Nephron (organoid): ENCODE results near the gene NRIP3.
"Not testable (repeated sequence)": the region's sequence is repeated elsewhere in the genome, so short reads cannot be mapped to it uniquely, and the experiment has no call there.

Experiments used
- H3K27ac Mint-ChIP-seq, 3 experiments: 2 replicates each; pipeline ENCODE4 v1.8.0; 2020; ENCODE audit warnings: mixed read lengths in 3 of 3, mild to moderate bottlenecking in 2 of 3, moderate library complexity in 1 of 3
- H3K27me3 Mint-ChIP-seq: 2 replicates; pipeline ENCODE4 v1.8.0; 2021; ENCODE audit warnings: low read depth, mild to moderate bottlenecking, moderate library complexity, mixed read lengths
- H3K36me3 Mint-ChIP-seq: 2 replicates; pipeline ENCODE4 v1.8.0; 2020; ENCODE audit warnings: low read depth, mixed read lengths
- H3K4me1 Mint-ChIP-seq: 2 replicates; pipeline ENCODE4 v1.8.0; 2020; ENCODE audit warnings: mixed read lengths
- H3K4me3 Mint-ChIP-seq, 3 experiments: 2 replicates each; pipeline ENCODE4 v1.8.0; 2020; ENCODE audit warnings: mild to moderate bottlenecking in 3 of 3, mixed read lengths in 3 of 3, moderate library complexity in 2 of 3
- H3K9me3 Mint-ChIP-seq: 2 replicates; pipeline ENCODE4 v1.8.0; 2020; ENCODE audit warnings: mixed read lengths
- CTCF ChIP-seq, 3 experiments: fragments of 200-600 bp; sonication (generic); IDR thresholded peaks; one replicate each; pipeline ENCODE4 v1.5.0; 2021; ENCODE audit warnings: antibody characterized with exemption in 3 of 3; ENCODE audit not compliant: unreplicated experiment in 3 of 3

The NRIP3 gene

GRCh38 chr11:8942518-8943066, 61.2 kb downstream of the NRIP3 start, which contains the start of gene ASCL3:
Gene ASCL3, minus strand, starts transcription at chr11:8943016. Its CDS starts 4,855 bp downstream, at chr11:8938161.
- Mint-ChIP-seq H3K4me1 (peaks cover 10% of the 10 kb centered on the region), H3K4me3 (no peak within 1 kb of the TSS), H3K9me3 (no peaks in the 10 kb centered on the region), H3K27me3 (peaks cover 4% of the 10 kb centered on the region), H3K36me3 (peaks cover 8% of the 10 kb centered on the region), H3K27ac (peak within 1 kb of the TSS in 1 of 3 experiments; percentile 44)
- TF ChIP-seq CTCF (IDR thresholded peaks at IDR 0.05; ENCODE audit: unreplicated experiment in 3 of 3) = no peak

DNA sequence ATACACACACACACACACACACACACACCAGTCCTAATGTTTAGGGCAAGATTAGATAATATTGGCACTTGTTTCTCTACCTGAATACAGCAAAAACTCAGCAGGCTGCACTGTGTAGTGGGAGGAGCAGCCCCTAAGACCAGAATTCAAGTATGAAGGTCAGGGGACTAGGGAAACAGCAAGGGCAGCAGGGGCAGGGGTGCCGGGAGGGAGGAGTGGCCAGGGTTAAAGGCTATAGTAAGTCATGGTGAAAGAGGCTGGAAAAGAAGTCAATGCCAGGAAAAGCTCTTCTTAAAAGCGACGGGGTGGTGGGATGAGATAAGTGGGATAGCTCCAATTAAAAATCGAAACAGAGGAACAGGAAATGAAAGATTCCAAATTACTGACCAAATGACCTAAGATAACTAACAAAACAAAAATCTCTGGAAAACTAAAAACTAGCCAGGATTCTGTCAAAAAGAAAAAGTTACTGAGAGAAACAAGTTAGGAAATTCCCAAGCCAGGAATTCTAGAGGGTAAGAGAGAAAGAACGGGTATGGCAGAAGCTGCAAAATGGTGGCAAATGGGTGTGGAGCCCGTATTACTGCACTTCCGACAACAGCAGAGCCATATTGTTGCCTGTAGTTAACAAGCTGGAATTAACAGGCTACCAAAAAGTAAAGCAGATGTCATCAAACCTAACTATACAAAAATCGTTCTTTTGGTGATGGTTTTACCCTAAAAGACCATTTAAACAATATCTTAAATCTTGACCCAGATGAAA, 62.3 kb downstream of the NRIP3 start:
- peak overlapping the region in 1 of 3 experiments; percentile 44 for H3K27ac Mint-ChIP-seq
- H3K36me3 Mint-ChIP-seq = no peaks in the 10 kb centered on the region
- H3K9me3 Mint-ChIP-seq = no peaks in the 10 kb centered on the region
- no peak overlapping the region for H3K4me3 Mint-ChIP-seq
- H3K27me3 Mint-ChIP-seq = peaks cover 4% of the 10 kb centered on the region
- peaks cover 10% of the 10 kb centered on the region for H3K4me1 Mint-ChIP-seq
- TF ChIP-seq CTCF (IDR thresholded peaks at IDR 0.05; ENCODE audit: unreplicated experiment in 3 of 3) = no peak

GRCh38 chr11:8937659-8938058, 66.1 kb downstream of the NRIP3 start:
- Mint-ChIP-seq H3K27me3 (peaks cover 4% of the 10 kb centered on the region), H3K27ac (no peak overlapping the region), H3K4me3 (no peak overlapping the region), H3K36me3 (no peaks in the 10 kb centered on the region), H3K9me3 (no peaks in the 10 kb centered on the region), H3K4me1 (peaks cover 21% of the 10 kb centered on the region)
- no peak for TF ChIP-seq CTCF (IDR thresholded peaks at IDR 0.05; ENCODE audit: unreplicated experiment in 3 of 3)

DNA sequence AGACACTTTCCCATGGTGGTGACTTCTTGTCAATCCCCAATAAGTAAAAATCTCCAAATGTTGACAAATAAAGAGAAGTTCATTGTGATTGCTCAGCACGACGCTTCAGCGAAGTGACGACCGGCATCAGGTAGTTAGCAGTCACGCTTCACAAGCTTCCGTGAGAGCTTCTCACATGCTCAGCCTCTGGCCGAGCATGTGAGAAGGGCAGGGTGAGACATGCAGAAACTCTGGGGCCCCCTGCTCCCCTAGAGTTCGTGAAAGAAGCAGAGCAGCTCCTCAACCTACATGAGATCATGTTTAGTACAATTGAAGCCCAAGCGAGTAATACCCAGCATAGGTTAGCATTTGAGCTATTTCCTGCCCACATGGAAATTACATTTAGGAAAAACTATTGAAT, 66.6 kb downstream of the NRIP3 start:
- Mint-ChIP-seq H3K9me3 (no peaks in the 10 kb centered on the region), H3K4me1 (peaks cover 25% of the 10 kb centered on the region), H3K4me3 (no peak overlapping the region), H3K27ac (peak overlapping the region in 1 of 3 experiments; percentile 45), H3K36me3 (no peaks in the 10 kb centered on the region), H3K27me3 (peaks cover 7% of the 10 kb centered on the region)
- no peak for TF ChIP-seq CTCF (IDR thresholded peaks at IDR 0.05; ENCODE audit: unreplicated experiment in 3 of 3)

GRCh38 chr11:8935789-8936188, 68.0 kb downstream of the NRIP3 start:
- H3K36me3 Mint-ChIP-seq, H3K27me3 Mint-ChIP-seq, H3K9me3 Mint-ChIP-seq, H3K4me3 Mint-ChIP-seq: not testable (repeated sequence)
- Mint-ChIP-seq H3K27ac (peak overlapping the region in 1 of 3 experiments; percentile 22), H3K4me1 (peaks cover 15% of the 10 kb centered on the region)

DNA sequence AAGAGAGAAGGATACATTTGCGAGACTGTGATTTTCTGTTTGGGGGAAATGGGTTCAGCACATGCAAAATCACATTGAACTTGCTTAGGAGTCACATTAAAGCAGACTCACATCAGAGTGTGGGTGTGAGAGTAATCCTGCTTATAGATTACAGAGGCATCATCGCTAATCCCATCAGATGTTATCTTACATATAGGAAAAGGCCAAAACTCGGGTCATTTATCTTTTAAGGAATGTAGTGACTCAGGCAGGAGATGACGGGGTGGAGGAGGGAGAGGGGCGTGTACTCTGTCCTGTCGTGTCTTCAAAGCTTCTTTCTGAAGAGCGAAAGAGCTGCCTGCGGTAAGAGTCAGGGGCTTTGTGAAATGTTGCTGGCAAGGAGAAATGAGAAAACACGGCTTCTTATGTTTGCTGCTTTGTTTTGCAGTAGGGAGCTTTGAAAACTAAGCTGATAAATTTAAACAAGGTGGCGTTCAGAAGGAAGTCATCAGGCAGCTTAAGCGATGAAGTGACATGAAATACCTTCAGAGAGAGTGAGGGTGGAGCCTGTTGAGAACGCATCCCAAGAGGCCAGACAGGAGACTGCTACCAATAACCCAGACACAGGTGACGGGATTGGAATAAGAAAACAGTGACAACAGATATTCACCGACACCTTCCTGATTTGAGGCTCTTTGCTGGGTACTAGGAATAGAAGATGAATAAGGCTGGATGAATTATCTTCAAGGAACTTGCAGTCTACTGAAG, 68.9 kb downstream of the NRIP3 start:
- H3K27ac Mint-ChIP-seq = peak overlapping the region in 2 of 3 experiments; percentile 3 to 22
- peaks cover 15% of the 10 kb centered on the region for H3K4me1 Mint-ChIP-seq
- no peaks in the 10 kb centered on the region for H3K36me3 Mint-ChIP-seq
- peak overlapping the region in 2 of 3 experiments; percentile 6 to 7 for H3K4me3 Mint-ChIP-seq
- H3K9me3 Mint-ChIP-seq = no peaks in the 10 kb centered on the region
- no peak for TF ChIP-seq CTCF (IDR thresholded peaks at IDR 0.05; ENCODE audit: unreplicated experiment in 3 of 3)
- H3K27me3 Mint-ChIP-seq = peaks cover 7% of the 10 kb centered on the region
